GM21786 (cell line): ENCODE measurements around the gene SH3RF3.
"Not testable (repeated sequence)": the region's sequence is repeated elsewhere in the genome, so short reads cannot be mapped to it uniquely, and the experiment has no call there.

Experiments
- ATAC-seq: cut with Tn5 transposase; IDR thresholded peaks from one replicate; pipeline ENCODE4 v1.9.1; 2021; ENCODE audit not compliant: unreplicated experiment

Gene SH3RF3

GRCh38 chr2:109214651-109215371 is 85.8 kb downstream of the SH3RF3 start:
- ATAC-seq: no peak

DNA sequence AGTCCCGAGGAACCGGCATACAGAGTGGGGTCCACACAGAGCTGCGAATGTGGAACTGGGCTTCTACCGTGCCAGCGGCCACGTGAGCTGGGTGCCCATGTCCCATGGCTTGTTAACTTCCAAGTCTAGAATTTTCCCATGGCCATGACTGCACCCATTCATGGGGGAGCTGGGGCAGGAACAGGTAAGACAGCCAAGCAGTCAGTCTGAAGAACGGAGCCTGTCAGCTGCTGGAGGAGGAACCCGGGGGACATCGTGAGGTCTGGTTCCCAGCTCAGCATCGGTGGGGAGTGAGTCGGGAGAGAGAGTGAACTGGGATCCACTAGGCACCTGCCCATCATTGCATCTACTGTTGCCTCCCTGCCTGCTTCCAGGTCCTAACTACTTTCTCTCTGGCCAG is 86.9 kb downstream of the SH3RF3 start:
- no peak for ATAC-seq

- ATAC-seq: no peak
These were observed 87.3 kb downstream of the SH3RF3 start for GRCh38 chr2:109216332-109216731.

GRCh38 chr2:109217362-109218086 is 88.5 kb downstream of the SH3RF3 start:
- no peak for ATAC-seq

DNA sequence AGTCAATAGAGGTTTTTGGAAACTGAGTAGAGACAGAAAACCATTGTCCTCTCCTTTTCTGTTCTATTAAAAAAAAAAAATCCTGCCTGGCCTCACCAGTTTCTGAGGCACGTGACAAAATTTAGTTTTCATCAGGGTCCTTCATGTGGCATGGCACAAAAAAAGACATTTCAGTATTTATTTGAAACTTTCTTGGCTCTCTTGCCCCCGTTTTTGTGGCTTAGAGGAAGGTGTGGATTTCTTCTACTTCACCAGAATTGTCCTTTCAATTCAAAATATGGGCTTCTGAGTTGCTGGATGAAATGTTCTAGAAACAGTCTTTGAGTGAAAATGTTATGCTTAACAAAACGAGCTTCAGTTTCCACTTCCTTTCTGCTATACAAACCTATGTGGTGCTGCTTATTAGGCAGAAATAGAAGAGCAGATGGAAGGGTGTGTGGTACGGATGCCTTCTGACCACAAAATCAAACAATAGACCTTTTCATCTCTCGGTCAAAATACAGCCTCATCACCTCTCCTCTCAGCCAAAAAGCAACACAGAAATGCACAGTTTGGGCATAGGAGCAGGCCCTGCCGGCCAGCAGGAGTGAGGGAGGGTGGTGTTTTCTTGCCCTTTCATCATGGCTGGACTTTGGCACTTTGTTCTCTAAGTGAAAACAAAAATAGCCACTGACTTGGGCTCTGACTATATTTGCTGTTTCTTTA is 89.2 kb downstream of the SH3RF3 start:
- ATAC-seq: peak; percentile 44

DNA sequence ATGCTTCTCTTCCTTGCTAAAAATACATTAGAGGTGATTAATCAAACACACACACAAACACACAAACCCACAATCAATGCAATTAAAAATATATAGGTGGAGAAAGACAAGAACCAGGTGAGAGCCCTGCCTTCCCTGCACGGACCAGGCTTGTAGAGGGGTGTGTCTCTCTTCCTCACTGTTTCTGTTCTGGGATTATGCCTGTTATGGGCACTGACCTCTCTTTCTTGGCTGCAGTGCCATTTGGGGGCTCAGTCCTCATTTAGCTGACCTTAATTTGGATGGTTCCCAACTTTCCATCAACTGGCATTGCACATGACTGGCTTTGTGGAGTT is 89.8 kb downstream of the SH3RF3 start:
- ATAC-seq: no peak

- no peak for ATAC-seq
These were observed 91.9 kb downstream of the SH3RF3 start for GRCh38 chr2:109220860-109221259.

DNA sequence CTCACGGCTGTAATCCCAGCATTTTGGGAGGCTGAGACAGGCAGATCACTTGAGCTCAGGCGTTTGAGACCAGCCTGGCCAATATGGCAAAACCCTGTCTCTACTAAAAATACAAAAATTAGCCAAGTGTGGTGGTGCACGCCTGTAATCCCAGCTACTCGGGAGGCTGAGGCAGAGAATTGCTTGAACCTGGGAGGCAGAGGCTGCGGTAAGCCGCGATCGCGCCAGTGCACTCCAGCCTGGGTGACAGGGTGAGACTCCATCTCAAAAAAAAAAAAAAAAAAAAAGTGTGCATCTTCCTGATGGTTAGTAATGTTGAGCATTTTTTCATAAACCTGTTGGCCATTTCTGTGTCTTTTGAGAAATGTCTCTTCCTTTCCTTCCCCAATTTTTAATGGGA is 92.3 kb downstream of the SH3RF3 start:
- not testable (repeated sequence) for ATAC-seq

DNA sequence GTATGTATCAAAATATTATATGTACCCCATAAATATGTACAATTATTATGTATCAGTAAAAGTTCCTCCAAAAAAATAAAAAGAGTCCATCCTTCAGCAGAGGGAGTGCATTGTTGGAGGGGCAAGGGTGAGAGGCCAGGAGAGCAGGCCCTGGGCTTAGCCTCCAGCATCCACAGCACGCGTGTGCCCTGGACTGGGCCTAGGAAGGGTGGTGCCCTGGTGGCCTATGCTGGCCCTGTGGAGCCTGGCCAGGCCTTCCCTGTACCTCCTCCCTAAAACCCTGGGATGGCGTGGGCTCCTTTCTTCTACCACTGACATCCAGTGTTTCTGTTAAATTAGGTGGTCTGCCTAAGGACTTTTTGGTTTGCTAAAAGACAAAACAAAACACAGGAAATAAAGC is 93.4 kb downstream of the SH3RF3 start:
- no peak for ATAC-seq

- ATAC-seq: no peak
These were observed 93.9 kb downstream of the SH3RF3 start for GRCh38 chr2:109222825-109223471.

GRCh38 chr2:109223490-109223889 is 94.5 kb downstream of the SH3RF3 start:
- no peak for ATAC-seq

DNA sequence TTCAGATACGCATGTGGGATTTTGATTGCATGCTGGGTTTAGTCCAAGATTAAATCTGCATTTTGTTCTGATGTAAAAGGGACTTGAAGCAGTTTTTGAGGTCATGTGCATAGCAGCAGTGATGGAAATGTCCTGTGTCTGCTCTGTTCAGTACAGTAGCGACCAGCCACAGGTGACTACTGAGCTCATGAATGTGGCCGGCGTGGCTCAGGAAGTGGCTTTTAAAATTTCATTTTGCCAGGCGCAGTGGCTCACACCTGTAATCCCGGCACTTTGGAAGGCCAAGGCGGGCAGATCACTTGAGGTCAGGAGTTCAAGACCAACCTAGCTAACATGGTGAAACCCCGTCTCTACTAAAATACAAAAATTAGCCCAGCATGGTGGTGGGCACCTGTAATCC is 95.3 kb downstream of the SH3RF3 start:
- not testable (repeated sequence) for ATAC-seq

DNA sequence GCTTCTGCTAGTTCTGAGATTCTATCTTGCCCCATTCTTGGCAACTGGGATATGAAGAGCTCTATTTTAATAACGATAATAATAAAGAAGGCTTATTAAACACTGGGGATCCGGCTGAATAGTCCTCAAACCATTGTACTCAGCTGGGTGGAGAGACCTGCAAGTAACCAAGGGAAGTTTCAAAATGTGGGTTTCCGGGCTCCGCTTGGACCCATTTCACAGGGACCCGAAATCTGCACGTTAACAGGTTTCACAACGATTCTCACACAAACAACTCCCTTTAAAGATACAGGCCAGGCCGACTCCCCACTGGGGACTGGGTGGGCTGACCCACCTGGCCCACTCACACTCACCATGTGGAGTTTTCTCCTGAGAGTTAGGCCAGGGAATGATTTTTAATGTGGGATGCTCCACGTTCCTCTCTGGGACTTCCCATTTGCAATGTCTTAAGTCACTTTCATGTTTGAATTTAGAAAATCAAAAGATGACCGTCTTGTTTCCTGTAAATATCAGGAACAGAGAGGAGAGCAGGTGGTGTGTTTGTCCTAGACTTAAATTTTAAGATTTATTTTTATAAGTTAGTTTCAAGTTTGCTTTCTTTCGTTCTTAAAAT is 96.3 kb downstream of the SH3RF3 start:
- no peak for ATAC-seq

- no peak for ATAC-seq
These were observed 97.1 kb downstream of the SH3RF3 start for GRCh38 chr2:109226128-109226527.

GRCh38 chr2:109226622-109227021 is 97.6 kb downstream of the SH3RF3 start:
- ATAC-seq: no peak

- ATAC-seq: no peak
These were observed 100.2 kb downstream of the SH3RF3 start for GRCh38 chr2:109229094-109229675.

DNA sequence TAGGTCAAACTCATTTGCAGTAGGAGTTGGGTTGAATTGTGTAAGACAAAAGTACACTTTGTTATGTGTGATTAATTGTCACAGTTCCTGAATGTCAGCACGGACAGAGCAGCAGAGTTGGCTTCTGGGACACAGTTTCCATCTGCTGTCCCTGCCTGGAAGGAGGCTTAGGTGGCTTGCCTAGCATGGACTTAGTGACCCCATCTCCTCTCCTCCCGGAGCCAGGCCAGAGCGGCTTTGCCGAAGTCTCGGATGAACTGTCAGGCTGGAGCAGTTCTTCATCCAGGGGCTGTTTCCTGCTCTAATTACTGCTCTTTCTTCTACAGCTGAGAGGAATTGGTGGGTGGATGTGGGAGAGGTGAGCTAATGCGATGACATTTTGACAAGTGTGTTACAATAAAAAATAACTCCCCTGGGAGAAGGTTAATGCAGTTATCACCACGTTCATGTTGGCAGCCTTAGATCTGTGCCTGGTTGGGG is 102.0 kb downstream of the SH3RF3 start:
- ATAC-seq: no peak

- ATAC-seq: no peak
These were observed 102.4 kb downstream of the SH3RF3 start for GRCh38 chr2:109231428-109231827.

GRCh38 chr2:109231996-109232705 is 103.1 kb downstream of the SH3RF3 start:
- ATAC-seq: no peak

DNA sequence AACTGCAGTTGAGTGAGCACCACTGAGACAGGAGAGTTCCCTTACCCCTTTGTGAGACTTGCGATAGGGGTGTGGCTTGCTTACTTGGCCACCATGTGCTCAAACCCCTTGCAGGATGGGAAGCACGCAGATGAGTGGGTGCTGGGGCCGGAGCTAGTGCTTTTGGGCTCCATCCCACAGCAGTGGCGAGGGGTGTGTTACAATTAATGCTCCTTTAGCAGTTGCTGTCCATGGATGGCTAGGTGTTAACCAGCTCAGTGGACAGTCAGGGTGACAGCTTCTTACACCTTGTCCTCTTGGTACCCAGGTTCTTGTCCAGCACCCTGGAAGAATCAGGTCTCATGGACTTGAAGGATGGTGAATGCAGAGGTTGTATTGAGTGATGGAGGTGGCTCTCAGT is 103.9 kb downstream of the SH3RF3 start:
- no peak for ATAC-seq
